ENCODE data around the gene HRH4.
A peak's percentile ranks its signal among the peaks of the same experiment; 100 is the strongest.

The HRH4 gene

GRCh38 chr18:24460388-24460787 is at the start of gene HRH4:
TSS of gene HRH4 (plus strand) at chr18:24460637. CDS start at chr18:24460729, 92 bp downstream.
- no peak for DNase-seq

- DNase-seq = no peak
These were observed 47.3 kb upstream of the HRH4 start for GRCh38 chr18:24413148-24413547.

- DNase-seq = no peak
These were observed 46.0 kb upstream of the HRH4 start for GRCh38 chr18:24414349-24415003.

GRCh38 chr18:24417480-24417879 is 43.0 kb upstream of the HRH4 start:
- no peak for DNase-seq

- DNase-seq = no peak
These were observed 39.9 kb upstream of the HRH4 start for GRCh38 chr18:24420551-24420950.

GRCh38 chr18:24421831-24422230 is 38.6 kb upstream of the HRH4 start:
- no peak for DNase-seq

- no peak for DNase-seq
These were observed 34.4 kb upstream of the HRH4 start for GRCh38 chr18:24426073-24426397.

GRCh38 chr18:24426398-24427294 is 33.8 kb upstream of the HRH4 start, which contains the start of gene IMPACT:
TSS of gene IMPACT (plus strand) at chr18:24426670. CDS start at chr18:24426757, 87 bp downstream.
- DNase-seq = peak; percentile 72

GRCh38 chr18:24427484-24427883 is 33.0 kb upstream of the HRH4 start:
- no peak for DNase-seq

- no peak for DNase-seq
These were observed 31.7 kb upstream of the HRH4 start for GRCh38 chr18:24428709-24429108.

GRCh38 chr18:24429188-24429587 is 31.2 kb upstream of the HRH4 start:
- DNase-seq = no peak

GRCh38 chr18:24432618-24433017 is 27.8 kb upstream of the HRH4 start:
- no peak for DNase-seq

GRCh38 chr18:24436939-24437338 is 23.5 kb upstream of the HRH4 start:
- DNase-seq = no peak

- no peak for DNase-seq
These were observed 16.6 kb upstream of the HRH4 start for GRCh38 chr18:24443870-24444269.

- no peak for DNase-seq
These were observed 14.0 kb upstream of the HRH4 start for GRCh38 chr18:24446453-24446852.

GRCh38 chr18:24446953-24447538 is 13.4 kb upstream of the HRH4 start:
- no peak for DNase-seq

- DNase-seq = no peak
These were observed 12.5 kb upstream of the HRH4 start for GRCh38 chr18:24447961-24448360.

- DNase-seq = no peak
These were observed 3.9 kb upstream of the HRH4 start for GRCh38 chr18:24456549-24456948.

- no peak for DNase-seq
These were observed 665 bp upstream of the HRH4 start for GRCh38 chr18:24459772-24460171.

- no peak for DNase-seq
These were observed 1.6 kb downstream of the HRH4 start for GRCh38 chr18:24461996-24462395.

- DNase-seq = no peak
These were observed 2.7 kb downstream of the HRH4 start for GRCh38 chr18:24462838-24463775.

- no peak for DNase-seq
These were observed 5.0 kb downstream of the HRH4 start for GRCh38 chr18:24465486-24465885.

GRCh38 chr18:24466771-24467170 is 6.3 kb downstream of the HRH4 start:
- no peak for DNase-seq
